H1 (cell line): ENCODE data around the gene CAMKK2. TPM values are rescaled to one million over a fixed set of nuclear protein-coding genes. Genes with fewer than 3 reads are reported as not detected.

Experiments used
- CTCF ChIA-PET: fragments of 300-600 bp; sonication (Branson Sonifier 250); formaldehyde crosslinking; loops from one replicate; lab custom pipeline; 2021; ENCODE audit not compliant: partially characterized antibody; lab: Charles Lee
- POLR2A ChIA-PET: fragments of 300-600 bp; sonication (Branson Sonifier 250); formaldehyde crosslinking; loops from one replicate; lab custom pipeline; 2021; ENCODE audit warnings: inconsistent platforms; ENCODE audit not compliant: partially characterized antibody; lab: Charles Lee
- DNase-seq, 2 experiments: peaks; one replicate each; pipeline versions ENCODE4 v3.0.0 to v3.0.0-alpha.2; 2010 to 2022; ENCODE audit warnings: low spot score in 2 of 2, low read depth in 1 of 2, mixed read lengths in 1 of 2
- FAIRE-seq: peaks from 2 replicates; lab custom pipeline; 2011; peaks lifted over from hg19 to GRCh38; lab: Jason Lieb, UNC
- H2AFZ ChIP-seq: 2 replicates; pipeline ENCODE4 v1.8.1; 2012; ENCODE audit warnings: low read length, inconsistent platforms
- H2AK5ac ChIP-seq: 2 replicates; pipeline ENCODE4 v1.6.1; 2013; ENCODE audit warnings: low read depth, low read length
- H2BK120ac ChIP-seq: replicated peaks from 2 replicates; pipeline ENCODE3; 2013; ENCODE audit warnings: low read depth, low read length, inconsistent platforms
- H2BK12ac ChIP-seq: 2 replicates; pipeline ENCODE4 v1.6.1; 2013; ENCODE audit warnings: low read depth, low read length
- H2BK15ac ChIP-seq: 2 replicates; pipeline ENCODE4 v1.6.1; 2013; ENCODE audit warnings: low read length
- H2BK20ac ChIP-seq: 2 replicates; pipeline ENCODE4 v1.6.1; 2013; ENCODE audit warnings: low read length
- H2BK5ac ChIP-seq: 2 replicates; pipeline ENCODE4 v1.6.1; 2013; ENCODE audit warnings: low read depth, low read length
- H3K14ac ChIP-seq: 2 replicates; pipeline ENCODE4 v1.6.1; 2013; ENCODE audit warnings: inconsistent platforms; ENCODE audit not compliant: insufficient read length
- H3K18ac ChIP-seq: 2 replicates; pipeline ENCODE4 v1.6.1; 2013; ENCODE audit warnings: low read length; ENCODE audit errors: extremely low read depth
- H3K23ac ChIP-seq: 2 replicates; pipeline ENCODE4 v1.6.1; 2013; ENCODE audit warnings: inconsistent platforms; ENCODE audit not compliant: insufficient read length
- H3K23me2 ChIP-seq: 2 replicates; pipeline ENCODE4 v1.6.1; 2013; ENCODE audit warnings: low read depth, low read length
- H3K27ac ChIP-seq: 2 replicates; pipeline ENCODE4 v1.6.1; 2011; ENCODE audit warnings: low read depth, low read length, inconsistent platforms
- H3K27me3 ChIP-seq, 4 experiments: replicated peaks in 1 of 4; 1 replicate in 1 of 4; 2 replicates in 3 of 4; pipeline versions ENCODE4 v1.6.1 to v1.8.1; 2011 to 2013; ENCODE audit warnings: low read length in 3 of 4, mild to moderate bottlenecking in 3 of 4, inconsistent platforms in 2 of 4, mixed read lengths in 2 of 4, moderate library complexity in 1 of 4; ENCODE audit not compliant: control insufficient read depth in 3 of 4, insufficient read depth in 3 of 4; ENCODE audit errors: extremely low read depth in 1 of 4
- H3K36me3 ChIP-seq, 4 experiments: 2 replicates each; pipeline versions ENCODE4 v1.6.1 to v1.8.1; 2011 to 2013; ENCODE audit warnings: mild to moderate bottlenecking in 4 of 4, low read length in 3 of 4, moderate library complexity in 2 of 4, control low read depth in 1 of 4, inconsistent platforms in 1 of 4; ENCODE audit not compliant: insufficient read depth in 4 of 4, control insufficient read depth in 2 of 4
- H3K4ac ChIP-seq: replicated peaks from 2 replicates; pipeline ENCODE3; 2013; ENCODE audit warnings: low read length, low read depth, mixed read lengths, inconsistent platforms; ENCODE audit not compliant: insufficient read length
- H3K4me1 ChIP-seq, 4 experiments: replicated peaks in 1 of 4; 1 replicate in 1 of 4; 2 replicates in 3 of 4; pipeline versions ENCODE4 v1.6.1 to v1.8.1; 2011 to 2013; ENCODE audit warnings: low read length in 3 of 4, inconsistent platforms in 2 of 4, mixed read lengths in 1 of 4; ENCODE audit not compliant: insufficient read depth in 4 of 4, control insufficient read depth in 3 of 4
- H3K4me2 ChIP-seq, 2 experiments: 2 replicates each; pipeline versions ENCODE4 v1.6.1 to v1.8.1; 2011 to 2013; ENCODE audit warnings: low read depth in 2 of 2, low read length in 2 of 2, control low read depth in 1 of 2, inconsistent platforms in 1 of 2, mild to moderate bottlenecking in 1 of 2; ENCODE audit not compliant: insufficient read depth in 1 of 2
- H3K4me3 ChIP-seq, 4 experiments: fragments of 200-600, 300-600 bp in 1 of 4; sonication (generic), shearing (Covaris generic), sonication (Bioruptor Twin) in 1 of 4; 2 replicates each; pipeline versions ENCODE4 v1.5.1 to v1.8.1; 2011 to 2016; ENCODE audit warnings: low read length in 4 of 4, low read depth in 3 of 4, control low read depth in 2 of 4, inconsistent platforms in 2 of 4, mild to moderate bottlenecking in 2 of 4, mixed read lengths in 1 of 4, moderate library complexity in 1 of 4; ENCODE audit not compliant: insufficient read depth in 2 of 4; ENCODE audit errors: extremely low read depth in 1 of 4
- H3K56ac ChIP-seq: replicated peaks from 2 replicates; pipeline ENCODE3; 2013; ENCODE audit warnings: low read depth, mild to moderate bottlenecking, mixed read lengths, low read length, inconsistent platforms; ENCODE audit not compliant: insufficient read length
- H3K79me1 ChIP-seq: 2 replicates; pipeline ENCODE4 v1.6.1; 2013; ENCODE audit warnings: low read depth, low read length, control low read depth
- H3K79me2 ChIP-seq, 2 experiments: 2 replicates each; pipeline versions ENCODE4 v1.6.1 to v1.8.1; 2012 to 2013; ENCODE audit warnings: low read length in 2 of 2, mild to moderate bottlenecking in 2 of 2, inconsistent platforms in 1 of 2; ENCODE audit not compliant: insufficient read depth in 2 of 2, control insufficient read depth in 1 of 2
- H3K9ac ChIP-seq, 4 experiments: replicated peaks in 1 of 4; 1 replicate in 1 of 4; 2 replicates in 3 of 4; pipeline versions ENCODE4 v1.6.1 to v1.8.1; 2011 to 2013; ENCODE audit warnings: low read depth in 3 of 4, low read length in 3 of 4, control low read depth in 2 of 4, mild to moderate bottlenecking in 2 of 4, moderate library complexity in 2 of 4, inconsistent platforms in 1 of 4; ENCODE audit errors: extremely low read depth in 1 of 4
- H3K9me3 ChIP-seq, 2 experiments: 2 replicates each; pipeline versions ENCODE4 v1.6.1 to v1.8.1; 2012 to 2013; ENCODE audit warnings: mild to moderate bottlenecking in 2 of 2, moderate library complexity in 2 of 2, control low read depth in 1 of 2, inconsistent platforms in 1 of 2, low read depth in 1 of 2, low read length in 1 of 2, mixed read lengths in 1 of 2; ENCODE audit not compliant: insufficient read depth in 2 of 2
- H4K20me1 ChIP-seq, 2 experiments: replicated peaks in 1 of 2; 2 replicates each; pipeline versions ENCODE3 to v1.8.1; 2011 to 2013; ENCODE audit warnings: inconsistent platforms in 2 of 2, low read length in 2 of 2, mild to moderate bottlenecking in 1 of 2; ENCODE audit not compliant: insufficient read depth in 2 of 2, control insufficient read depth in 1 of 2
- H4K5ac ChIP-seq: 2 replicates; pipeline ENCODE4 v1.6.1; 2013; ENCODE audit warnings: low read length, low read depth, mixed read lengths, inconsistent platforms; ENCODE audit not compliant: insufficient read length
- H4K8ac ChIP-seq: 2 replicates; pipeline ENCODE4 v1.8.0; 2013; ENCODE audit warnings: mild to moderate bottlenecking, moderate library complexity, low read length, inconsistent platforms; ENCODE audit not compliant: insufficient read depth; ENCODE audit errors: extremely low read depth
- H4K91ac ChIP-seq: replicated peaks from 2 replicates; pipeline ENCODE3; 2013; ENCODE audit warnings: low read length, mixed read lengths, inconsistent platforms; ENCODE audit not compliant: insufficient read length
- CTCF ChIP-seq, 3 experiments: IDR thresholded peaks; 1 replicate in 2 of 3; 2 replicates in 1 of 3; pipeline versions ENCODE4 v1.5.1 to v1.6.1; 2011; ENCODE audit warnings: low read length in 3 of 3, mild to moderate bottlenecking in 3 of 3, inconsistent platforms in 2 of 3, low read depth in 1 of 3, moderate library complexity in 1 of 3; ENCODE audit not compliant: insufficient read depth in 1 of 3; ENCODE audit errors: control extremely low read depth in 1 of 3
- EGR1 ChIP-seq: IDR thresholded peaks from 2 replicates; pipeline ENCODE4 v1.6.1; 2011; ENCODE audit warnings: low read depth, low read length, borderline replicate concordance
- POLR2A ChIP-seq, 2 experiments: IDR thresholded peaks; 1 replicate in 1 of 2; 2 replicates in 1 of 2; pipeline ENCODE4 v1.6.1; 2011; ENCODE audit warnings: low read depth in 2 of 2, low read length in 2 of 2, mild to moderate bottlenecking in 2 of 2; ENCODE audit errors: control extremely low read depth in 1 of 2
- SP1 ChIP-seq: IDR thresholded peaks from 2 replicates; pipeline ENCODE4 v1.6.1; 2011; ENCODE audit warnings: low read depth, low read length
- TAF1 ChIP-seq: IDR thresholded peaks from 2 replicates; pipeline ENCODE4 v1.6.1; 2011; ENCODE audit warnings: mild to moderate bottlenecking, low read depth, low read length
- TCF12 ChIP-seq: IDR thresholded peaks from 2 replicates; pipeline ENCODE4 v1.6.1; 2011; ENCODE audit warnings: low read depth, mild to moderate bottlenecking, low read length
- USF2 ChIP-seq: IDR thresholded peaks from 2 replicates; pipeline ENCODE4 v1.6.1; 2011; ENCODE audit warnings: low read length, improper control_type of control experiment
- WGBS, 2 experiments: shearing (Covaris generic) in 1 of 2; methylation state at CpG; one replicate each; pipeline versions ENCODE4 v1.1.6 to v1.1.7; 2013 to 2015; ENCODE audit warnings: low lambda C conversion rate in 2 of 2, mixed read lengths in 2 of 2, inconsistent platforms in 1 of 2, low coverage in 1 of 2, missing lambda C conversion rate in 1 of 2; ENCODE audit not compliant: insufficient replicate concordance in 2 of 2, insufficient coverage in 1 of 2, insufficient read length in 1 of 2; ENCODE audit errors: extremely low coverage in 1 of 2, missing lambda C conversion rate in 1 of 2; 5-methylcytosine and 5-hydroxymethylcytosine counted together
- polyA plus RNA-seq, 7 experiments: library from polyadenylated mRNA; depleted of rRNA in 3 of 7; stranded (reverse) in 5 of 7; unstranded in 2 of 7; fragments of >200 nt in 5 of 7; fragments of 200-250 nt in 2 of 7; gene quantifications; 1 replicate in 5 of 7; 2 replicates in 1 of 7; 4 replicates in 1 of 7; pipeline versions ENCODE4 v1.2.1 to v1.2.3, GENCODE V29; 2011 to 2013; ENCODE audit warnings: missing spikeins in 2 of 7, mixed read lengths in 2 of 7
- total RNA-seq: library from RNA; stranded (reverse); fragmentation: NEBNext Ultra II Directional; extraction: Animal tissue kit (Norgen Biotek cat#: 25700); gene quantifications from 2 replicates; pipeline ENCODE4 v1.2.1, GENCODE V29; 2021

The CAMKK2 gene
- total and polyA plus RNA-seq, 2 of the 8 experiments (the other 6 are each of a cell fraction or from before 2014, with no cell fraction given) = 29.6 to 30.6 TPM

- 0 out of 4 replicates have a peak overlapping the region, but pooled peaks of 1 of the 2 experiments have one; percentile 11 for H3K4me2 ChIP-seq
- peaks cover 0 to 2% of the 10 kb centered on the region in 2 experiments for H4K20me1 ChIP-seq
- POLR2A ChIA-PET = interaction anchor here (0.6 to 1.5 kb wide), 8 partner anchors 8 to 500 kb away, joined by 3 to 5 read pairs (median 3); partner anchors contain the start of gene RNF34
- no peaks in the 10 kb centered on the region for H3K27me3 ChIP-seq
- no peak overlapping the region for H3K56ac ChIP-seq
- no peak overlapping the region for H4K5ac ChIP-seq
- no peak overlapping the region for H2BK15ac ChIP-seq
- H3K9ac ChIP-seq = no peak overlapping the region; a peak in 1 of 7 replicates
- no peak overlapping the region for H4K91ac ChIP-seq
- no peak overlapping the region for H2BK20ac ChIP-seq
- H2BK5ac ChIP-seq = 0 out of 2 replicates have a peak overlapping the region, but pooled peaks have one; percentile 26
- no peaks in the 10 kb centered on the region; the same call in 1 of the 2 replicates for H3K23me2 ChIP-seq
- H3K79me2 ChIP-seq = no peaks in the 10 kb centered on the region
- no peak overlapping the region for H3K4me3 ChIP-seq
- H2AK5ac ChIP-seq = no peak overlapping the region
- no peak overlapping the region for H3K23ac ChIP-seq
- H3K14ac ChIP-seq = no peak overlapping the region
- H2AFZ ChIP-seq = no peak overlapping the region
- peak overlapping the region; percentile 67; the same call in 1 of the 2 replicates for H3K27ac ChIP-seq
- H3K18ac ChIP-seq = no peak overlapping the region
- no peaks in the 10 kb centered on the region for H3K79me1 ChIP-seq
- DNase-seq (no peak), FAIRE-seq (no peak)
- no peak overlapping the region for H2BK120ac ChIP-seq
- H4K8ac ChIP-seq = no peak overlapping the region
- H3K4ac ChIP-seq = no peak overlapping the region
- H3K9me3 ChIP-seq = no peaks in the 10 kb centered on the region
- H3K4me1 ChIP-seq = peaks cover 0 to 16% (median 7%) of the 10 kb centered on the region in 4 experiments; a peak in 6 of 7 replicates
- no peak overlapping the region for H2BK12ac ChIP-seq
- peaks cover 0 to 14% (median 0%) of the 10 kb centered on the region in 4 experiments; a peak in 3 of 8 replicates for H3K36me3 ChIP-seq
- CTCF ChIA-PET = interaction anchor here (0.6 to 2.1 kb wide), 17 partner anchors 8 to 1323 kb away, joined by 3 to 24 read pairs (median 4); no protein-coding TSS in a partner anchor
- 75% methylated on average over 7 of the region's 7 CpGs; no CpG with 5 or more reads in 1 of the 2 experiments for WGBS, 2 experiments
- TF ChIP-seq USF2 (no peak), EGR1 (no peak), TAF1 (0 out of 2 replicates have a peak, but pooled peaks have one; percentile 28), POLR2A (IDR thresholded peaks at IDR 0.05; ENCODE audit: control extremely low read depth in 1 of 2, low read depth in 2 of 2, low read length in 2 of 2) (0 out of 3 replicates have a peak, but pooled peaks of 1 of the 2 experiments have one; percentile 16), SP1 (peak; percentile 23; the same call in 1 of the 2 replicates), TCF12 (peak; percentile 93), CTCF (IDR thresholded peaks at IDR 0.05; ENCODE audit: control extremely low read depth in 1 of 3, insufficient read depth in 1 of 3, low read depth in 1 of 3, low read length in 3 of 3) (peak in 2 of 3 experiments; percentile 18 to 23; a peak in 2 of 4 replicates)
These were observed 57.7 kb downstream of the CAMKK2 start for GRCh38 chr12:121238604-121239350.
